Measurements from ENCODE around the gene PPIL4. TPM values are rescaled to one million over a fixed set of nuclear protein-coding genes. Genes with fewer than 3 reads are reported as not detected.

PPIL4 gene
- total and polyA plus RNA-seq, 10 of the 15 experiments (the other 5 are each of a cell fraction or from before 2014, with no cell fraction given) = 8.0 to 28.4 (median 24.3) TPM

DNA sequence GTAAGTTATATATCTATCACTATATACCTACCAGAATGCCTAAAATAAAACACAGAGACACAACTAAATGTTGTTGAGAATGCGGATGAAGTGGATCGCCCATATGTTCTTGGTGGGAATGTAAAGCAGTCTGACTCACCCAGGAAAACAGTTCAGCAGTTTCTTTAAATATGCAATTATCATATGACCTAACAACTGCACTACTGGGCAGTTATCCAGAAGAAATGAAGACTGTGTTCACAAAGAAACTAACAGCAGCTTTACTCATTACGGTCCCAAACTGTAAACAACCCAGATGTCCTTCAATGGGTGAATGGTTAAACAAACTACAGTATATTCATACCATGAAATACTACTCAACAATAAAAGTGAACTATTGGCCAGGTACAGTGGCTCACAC is 46.8 kb downstream of the PPIL4 start:
- intact Hi-C loops (cut with micrococcal nuclease; ENCODE audit: unreplicated experiment) = no loop called here
- no peaks in the 10 kb centered on the region for H4K20me1 ChIP-seq (ENCODE audit: control insufficient read depth, insufficient read depth)
- H2AFZ ChIP-seq (ENCODE audit: control insufficient read depth, low read depth, low read length) = no peak overlapping the region
- DNase-seq (ENCODE audit: low read depth, low spot score) (no peak), FAIRE-seq (no peak), ATAC-seq (no peak)
- no peak overlapping the region for H3K27ac ChIP-seq (ENCODE audit: control insufficient read depth, insufficient read depth)
- ChIA-PET SMC1A (ENCODE audit: uncharacterized antibody, unreplicated experiment) (interaction anchor here (1.0 to 1.2 kb wide), 2 partner anchors 9 to 18 kb away, joined by 3 to 5 read pairs; no protein-coding TSS in a partner anchor), POLR2A (interaction anchor here (1.4 kb wide), 1 partner anchor 9 kb away, joined by 4 read pairs; no protein-coding TSS in a partner anchor), CTCF (interaction anchor here (1.1 to 1.5 kb wide), 3 partner anchors 9 to 18 kb away, joined by 3 to 5 read pairs (median 4); no protein-coding TSS in a partner anchor), RAD21 (ENCODE audit: unreplicated experiment) (interaction anchor here (0.6 to 0.9 kb wide), 2 partner anchors 18 to 165 kb away, joined by 4 read pairs; no protein-coding TSS in a partner anchor)
- H3K9me3 ChIP-seq (replicated peaks; ENCODE audit: control insufficient read depth, insufficient read depth, low read length) = no peaks in the 10 kb centered on the region
- H3K4me2 ChIP-seq (ENCODE audit: control insufficient read depth, insufficient read depth) = no peak overlapping the region
- WGBS (ENCODE audit: insufficient coverage, insufficient replicate concordance, low lambda C conversion rate, missing lambda C conversion rate) = 47% methylated on average over 3 of the region's 3 CpGs
- H3K4me1 ChIP-seq (ENCODE audit: control insufficient read depth, insufficient read depth, low read length) = peaks cover 31% of the 10 kb centered on the region
- H3K27me3 ChIP-seq (replicated peaks in 1 of 2; ENCODE audit: control insufficient read depth in 2 of 2, insufficient read depth in 2 of 2, low read length in 1 of 2) = no peaks in the 10 kb centered on the region
- no TSS peak for BruUV-seq (replicated peaks)
- H3K9ac ChIP-seq (ENCODE audit: control insufficient read depth, insufficient read depth, low read length) = no peak overlapping the region
- H3K36me3 ChIP-seq (ENCODE audit: control insufficient read depth in 2 of 2, insufficient read depth in 2 of 2, low read length in 1 of 2) = no peaks in the 10 kb centered on the region
- no peak overlapping the region for H3K4me3 ChIP-seq
- in situ Hi-C loops (cut with MboI) = no loop called here
- TF ChIP-seq NRF1 (conservative IDR thresholded peaks at IDR 0.05; ENCODE audit: low read depth, low read length) = no peak
- no peak for TF ChIP-seq TBL1XR1 (IDR thresholded peaks at IDR 0.05; ENCODE audit: low read depth, low read length)
- TF ChIP-seq CEBPB (IDR thresholded peaks at IDR 0.05; ENCODE audit: borderline replicate concordance in 1 of 2, low read depth in 2 of 2, low read length in 2 of 2) = no peak
- TF ChIP-seq HDAC2 (IDR thresholded peaks at IDR 0.05) = no peak
- TF ChIP-seq PKNOX1 (IDR thresholded peaks at IDR 0.05) = no peak
- no peak for TF ChIP-seq GABPA (IDR thresholded peaks at IDR 0.05; ENCODE audit: low read depth)
- TF ChIP-seq EZH2 (IDR thresholded peaks at IDR 0.05; ENCODE audit: borderline replicate concordance, control insufficient read depth, low read depth, low read length) = no peak
- no peaks in the 10 kb centered on the region for H3K79me2 ChIP-seq (ENCODE audit: control insufficient read depth, insufficient read depth, low read length)
